ENCODE data around the gene MYBPC2.

MYBPC2 gene

GRCh38 chr19:50514346-50515167 is 81.9 kb downstream of the MYBPC2 start:
- no peak overlapping the region for H3K4me3 ChIP-seq (ENCODE audit: low read depth, low read length)
- no peak for DNase-seq (ENCODE audit: low read depth)
- TF ChIP-seq, protein P1, sequence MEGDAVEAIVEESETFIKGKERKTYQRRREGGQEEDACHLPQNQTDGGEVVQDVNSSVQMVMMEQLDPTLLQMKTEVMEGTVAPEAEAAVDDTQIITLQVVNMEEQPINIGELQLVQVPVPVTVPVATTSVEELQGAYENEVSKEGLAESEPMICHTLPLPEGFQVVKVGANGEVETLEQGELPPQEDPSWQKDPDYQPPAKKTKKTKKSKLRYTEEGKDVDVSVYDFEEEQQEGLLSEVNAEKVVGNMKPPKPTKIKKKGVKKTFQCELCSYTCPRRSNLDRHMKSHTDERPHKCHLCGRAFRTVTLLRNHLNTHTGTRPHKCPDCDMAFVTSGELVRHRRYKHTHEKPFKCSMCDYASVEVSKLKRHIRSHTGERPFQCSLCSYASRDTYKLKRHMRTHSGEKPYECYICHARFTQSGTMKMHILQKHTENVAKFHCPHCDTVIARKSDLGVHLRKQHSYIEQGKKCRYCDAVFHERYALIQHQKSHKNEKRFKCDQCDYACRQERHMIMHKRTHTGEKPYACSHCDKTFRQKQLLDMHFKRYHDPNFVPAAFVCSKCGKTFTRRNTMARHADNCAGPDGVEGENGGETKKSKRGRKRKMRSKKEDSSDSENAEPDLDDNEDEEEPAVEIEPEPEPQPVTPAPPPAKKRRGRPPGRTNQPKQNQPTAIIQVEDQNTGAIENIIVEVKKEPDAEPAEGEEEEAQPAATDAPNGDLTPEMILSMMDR (IDR thresholded peaks at IDR 0.05; ENCODE audit: low read depth, low read length, missing control alignments), result no peak

GRCh38 chr19:50515168-50515561 is 82.5 kb downstream of the MYBPC2 start:
- no peak overlapping the region for H3K4me3 ChIP-seq (ENCODE audit: low read depth, low read length)
- DNase-seq (ENCODE audit: low read depth), result no peak
- TF ChIP-seq, protein P1 (IDR thresholded peaks at IDR 0.05; ENCODE audit: low read depth, low read length, missing control alignments), result no peak

Measured in GM12864 (cell line).